NCI-H510A treated with DMSO at 0.1 percent for 48 hours (cell line): ENCODE results near the gene WFDC8.
"Not testable (repeated sequence)": the region's sequence is repeated elsewhere in the genome, so short reads cannot be mapped to it uniquely, and the experiment has no call there.

Source experiments
- DNase-seq: peaks from one replicate; lab custom pipeline; 2025; lab: John Stamatoyannopoulos, UW

WFDC8 gene

DNA sequence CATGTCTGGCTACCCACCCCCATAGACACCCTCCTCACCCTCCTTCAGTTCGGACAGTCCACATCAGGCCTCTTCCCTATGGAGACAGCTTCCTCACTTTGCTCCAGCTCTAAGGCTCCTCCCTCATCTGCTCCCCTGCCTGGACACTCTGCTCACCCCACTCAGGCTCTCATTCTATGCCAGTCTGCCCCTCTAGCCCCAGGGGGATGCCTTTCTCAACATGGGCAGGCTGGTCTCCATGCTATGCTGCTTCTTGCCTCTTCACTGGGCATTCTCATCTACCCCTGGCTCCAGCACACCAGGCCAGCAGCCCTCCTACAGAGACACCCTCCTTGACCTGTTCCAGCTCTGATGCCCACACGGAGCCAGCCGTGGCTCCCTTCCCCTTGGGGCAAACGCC is at the start of gene WFDC8:
WFDC8 (minus strand) TSS at position 101 of the 400 bp plus-strand sequence; CDS start at position 64, 37 bp downstream.
- DNase-seq = no peak

GRCh38 chr20:45626540-45626939 is 47.5 kb upstream of the WFDC8 start:
- DNase-seq = no peak

GRCh38 chr20:45621593-45621992 is 42.5 kb upstream of the WFDC8 start:
- DNase-seq = no peak

- no peak for DNase-seq
Observed at GRCh38 chr20:45617591-45617990, 38.5 kb upstream of the WFDC8 start.

DNA sequence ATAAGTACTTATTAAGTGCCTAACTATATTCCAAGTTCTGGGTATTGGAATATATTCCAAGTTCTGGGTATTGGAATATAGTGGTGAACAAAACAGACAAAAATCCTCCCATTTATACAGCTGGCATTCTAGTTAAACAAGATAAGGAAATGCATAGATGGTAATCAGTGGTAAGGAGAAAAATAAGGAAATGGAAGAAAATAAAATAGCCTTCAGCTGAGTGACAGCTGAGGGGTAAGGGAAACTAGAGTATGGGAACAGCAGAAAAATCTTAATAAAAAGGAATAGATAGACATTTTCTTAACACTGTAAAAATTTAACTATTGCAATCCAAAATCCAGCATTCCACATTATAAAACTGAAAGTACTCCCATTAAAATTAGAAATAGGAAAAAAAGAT is 33.2 kb upstream of the WFDC8 start:
- no peak for DNase-seq

- DNase-seq = peak; percentile 49
Observed at GRCh38 chr20:45611054-45611453, 32.0 kb upstream of the WFDC8 start.

DNA sequence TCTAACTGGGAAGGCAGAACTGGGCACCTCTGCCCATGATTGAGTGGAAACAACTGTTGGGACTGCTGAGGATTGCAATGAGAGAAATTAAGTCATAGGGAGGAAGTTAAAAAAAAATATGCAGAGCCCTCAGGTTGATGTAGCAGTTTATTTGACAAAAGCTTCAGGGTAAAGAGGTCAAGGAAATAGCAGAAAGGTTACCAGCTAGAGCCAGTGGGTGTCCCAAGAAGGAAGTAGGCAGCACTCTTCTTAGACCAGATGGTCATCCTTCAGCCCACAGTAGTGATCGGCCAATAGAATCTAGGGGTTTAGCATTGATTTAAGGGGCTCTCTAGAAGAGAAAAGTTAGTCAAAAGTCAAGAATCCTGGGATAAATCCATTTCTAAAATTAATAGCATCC is 28.7 kb upstream of the WFDC8 start:
- DNase-seq = no peak

GRCh38 chr20:45595235-45595634 is 16.2 kb upstream of the WFDC8 start:
- no peak for DNase-seq

DNA sequence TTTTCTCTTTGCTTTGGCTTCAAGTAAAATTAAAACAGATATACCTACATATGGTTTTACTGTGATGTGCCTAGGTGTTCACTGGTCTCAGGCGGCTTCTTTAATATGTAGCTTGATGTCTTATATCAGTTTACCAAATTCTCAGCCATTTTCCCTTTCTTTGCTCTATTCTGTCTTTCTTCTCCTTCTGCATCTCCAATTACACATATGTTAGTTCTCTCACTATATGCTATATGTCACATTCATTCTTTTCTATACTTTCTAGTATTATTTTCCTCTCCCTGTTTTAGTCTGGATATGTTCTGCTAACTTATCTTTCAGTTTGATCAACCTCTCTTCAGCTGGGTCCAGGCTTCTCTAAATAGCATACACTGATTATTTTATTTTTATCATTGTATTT is 14.4 kb upstream of the WFDC8 start:
- no peak for DNase-seq

DNA sequence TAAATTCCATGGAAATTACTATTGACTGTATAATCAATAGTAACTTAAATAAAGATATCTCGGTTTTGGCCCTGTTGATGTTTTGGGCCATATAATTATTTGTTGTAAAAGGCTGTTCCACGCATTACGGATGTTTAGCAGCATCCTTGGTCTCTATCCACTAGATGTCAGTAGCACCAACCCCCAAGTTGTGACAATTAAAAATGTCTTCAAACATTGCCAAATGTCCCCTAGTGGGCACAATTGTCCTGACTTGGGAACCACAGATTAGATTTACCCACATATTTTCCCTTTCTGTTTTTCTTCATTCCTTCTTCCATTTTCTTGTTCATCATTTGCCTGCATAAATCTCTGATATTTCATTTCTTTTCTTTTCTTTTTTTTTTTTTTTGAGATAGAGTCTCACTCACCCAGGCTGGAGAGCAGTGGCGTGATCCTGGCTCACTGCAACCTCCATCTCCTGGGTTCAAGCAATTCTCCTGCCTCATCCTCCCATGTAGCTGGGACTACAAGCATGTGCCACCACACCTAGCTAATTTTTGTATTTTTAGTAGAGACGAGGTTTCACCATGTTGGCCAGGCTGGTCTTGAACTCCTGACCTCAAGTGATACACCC is 13.6 kb upstream of the WFDC8 start:
- DNase-seq = peak; percentile 52

DNA sequence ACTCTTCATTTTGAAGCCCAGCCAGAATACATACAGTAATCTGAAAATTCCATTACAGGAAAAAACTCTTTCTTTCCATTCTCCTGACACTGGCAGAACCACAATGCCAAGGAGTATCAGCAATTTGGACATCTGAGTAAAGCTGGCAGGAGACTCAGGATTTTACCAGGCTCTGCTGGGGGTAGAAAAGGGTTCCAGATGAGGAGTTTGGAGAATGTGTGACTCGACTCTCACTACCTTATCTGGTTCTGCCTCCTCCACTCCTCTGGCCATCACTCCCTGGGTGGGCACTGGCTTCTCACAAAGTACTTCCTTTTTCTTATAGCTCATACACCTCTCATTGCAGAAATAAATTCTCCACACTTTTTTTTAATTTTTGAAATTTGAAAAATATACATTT is 10.6 kb upstream of the WFDC8 start:
- DNase-seq = no peak

DNA sequence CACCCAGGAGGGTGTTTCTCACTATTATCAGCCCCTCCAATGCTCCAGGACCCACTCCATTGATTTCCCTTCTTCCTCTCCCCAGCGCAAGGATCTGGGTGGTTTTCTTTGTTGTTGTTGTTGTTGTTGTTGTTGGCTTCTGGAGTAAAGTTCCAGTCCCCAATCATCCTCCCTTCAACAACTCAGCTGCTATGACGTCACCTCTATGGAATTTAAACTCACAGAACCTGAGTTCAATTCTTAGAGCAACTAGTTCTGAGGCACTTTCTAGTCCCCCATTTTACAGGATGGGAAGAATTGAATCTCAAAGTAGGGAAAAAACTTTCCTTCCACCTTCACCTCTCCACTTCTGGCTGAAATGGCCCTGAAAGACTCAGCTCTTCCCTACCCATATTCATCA is 9.7 kb upstream of the WFDC8 start:
- DNase-seq = no peak

DNA sequence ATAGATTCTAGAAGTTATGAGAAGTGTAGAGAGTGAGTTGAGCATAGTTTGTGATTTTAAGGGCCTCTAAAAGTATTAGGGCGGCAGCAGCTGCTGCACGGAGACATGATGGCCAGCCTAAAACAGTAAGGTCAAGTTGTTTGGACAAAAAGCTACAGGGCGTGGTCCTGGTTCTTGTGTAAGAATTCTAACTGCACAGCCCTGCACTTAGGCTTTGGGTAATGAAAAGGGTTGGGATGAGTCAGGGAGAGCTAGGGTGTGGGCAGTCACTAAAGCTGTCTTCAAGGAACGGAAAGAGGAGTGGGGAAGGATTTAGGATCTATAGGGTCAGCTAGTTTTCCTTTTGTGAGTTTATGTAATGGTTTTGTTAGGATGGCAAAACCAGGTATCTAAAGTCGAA is 6.9 kb upstream of the WFDC8 start:
- DNase-seq = not testable (repeated sequence)

DNA sequence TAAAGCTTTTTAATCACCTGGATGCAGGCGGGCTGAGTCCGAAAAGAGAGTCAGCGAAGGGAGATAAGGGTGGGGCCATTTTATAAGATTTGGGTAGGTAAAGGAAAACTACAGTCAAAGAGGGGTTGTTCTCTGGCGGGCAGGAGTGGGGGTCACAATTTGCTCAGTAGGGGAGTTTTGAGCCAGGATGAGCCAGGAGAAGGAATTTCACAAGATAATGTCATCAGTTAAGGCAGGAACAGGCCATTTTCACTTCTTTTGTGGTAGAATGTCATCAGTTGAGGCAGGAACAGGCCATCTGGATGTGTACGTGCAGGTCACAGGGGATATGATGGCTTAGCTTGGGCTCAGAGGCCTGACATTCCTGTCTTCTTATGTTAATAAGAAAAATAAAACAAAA is 5.2 kb upstream of the WFDC8 start:
- DNase-seq = not testable (repeated sequence)

- DNase-seq = no peak
Observed at GRCh38 chr20:45583502-45583901, 4.4 kb upstream of the WFDC8 start.

- no peak for DNase-seq
Observed at GRCh38 chr20:45581702-45582101, 2.6 kb upstream of the WFDC8 start.

- DNase-seq = no peak
Observed at GRCh38 chr20:45578231-45578630, 853 bp downstream of the WFDC8 start.

DNA sequence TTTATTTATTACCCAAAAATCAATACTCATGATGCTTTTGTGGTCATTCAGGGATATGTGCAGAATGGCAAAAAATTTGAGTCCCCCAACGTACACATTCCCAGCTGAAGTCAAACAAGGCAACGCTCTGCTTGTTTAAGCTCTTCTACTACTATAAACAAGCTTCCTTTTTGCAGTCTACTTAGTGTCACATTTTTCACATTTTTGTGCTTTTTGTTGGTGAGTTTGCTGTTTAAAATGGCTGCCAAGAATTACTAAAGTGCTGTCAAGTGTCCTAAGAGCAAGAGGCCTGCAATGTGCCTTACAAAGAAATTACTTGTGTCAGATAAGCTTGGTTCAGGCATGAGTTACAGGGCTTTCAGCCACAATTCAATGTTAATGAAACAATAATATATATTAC is 2.1 kb downstream of the WFDC8 start:
- DNase-seq = no peak

DNA sequence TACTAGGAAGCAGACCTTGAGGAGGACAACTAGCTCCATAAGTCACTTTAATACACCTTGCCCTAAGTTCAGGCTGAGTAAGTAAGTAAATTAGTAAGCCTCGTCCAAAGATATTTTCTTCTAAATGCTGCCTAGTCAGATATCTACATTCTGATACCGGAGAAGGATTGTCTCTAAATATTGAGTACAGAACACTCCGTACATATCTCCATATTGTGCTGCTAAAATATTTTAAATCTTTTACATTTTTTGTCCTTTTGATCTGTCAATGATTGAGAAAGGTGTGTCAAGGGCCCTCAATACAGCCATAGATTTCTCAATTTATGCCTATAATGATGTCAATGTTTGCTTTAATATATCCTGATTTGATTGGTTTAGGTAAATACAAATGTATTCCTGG is 3.2 kb downstream of the WFDC8 start:
- no peak for DNase-seq

- DNase-seq = not testable (repeated sequence)
Observed at GRCh38 chr20:45569650-45570049, 9.4 kb downstream of the WFDC8 start.

DNA sequence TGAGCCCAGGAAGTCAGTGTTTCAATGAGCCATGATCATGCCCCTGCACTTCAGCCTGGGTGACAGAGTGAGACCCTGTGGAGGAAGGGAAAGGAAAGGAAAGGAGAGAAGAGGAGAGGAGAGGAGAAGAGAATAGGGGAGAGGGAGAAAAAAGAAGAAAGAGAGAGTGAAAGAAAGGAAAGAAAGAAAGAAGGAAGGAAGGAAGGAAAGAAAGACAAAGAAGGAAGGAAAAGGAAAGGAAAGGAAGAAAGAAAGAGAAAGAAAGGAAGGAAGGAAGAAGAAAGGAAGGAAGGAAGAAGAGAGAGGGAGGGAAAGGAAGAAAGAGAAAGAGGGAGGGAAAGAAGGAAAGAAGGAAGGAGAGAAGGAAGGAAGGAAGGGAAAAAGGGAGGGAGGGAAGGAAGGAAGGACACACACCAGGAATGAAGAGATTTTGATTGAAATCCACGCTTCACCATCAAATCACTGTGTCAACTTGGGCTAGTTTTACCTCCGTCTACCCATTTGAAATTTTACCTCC is 14.3 kb downstream of the WFDC8 start:
- no peak for DNase-seq

- no peak for DNase-seq
Observed at GRCh38 chr20:45555198-45555597, 23.9 kb downstream of the WFDC8 start.

DNA sequence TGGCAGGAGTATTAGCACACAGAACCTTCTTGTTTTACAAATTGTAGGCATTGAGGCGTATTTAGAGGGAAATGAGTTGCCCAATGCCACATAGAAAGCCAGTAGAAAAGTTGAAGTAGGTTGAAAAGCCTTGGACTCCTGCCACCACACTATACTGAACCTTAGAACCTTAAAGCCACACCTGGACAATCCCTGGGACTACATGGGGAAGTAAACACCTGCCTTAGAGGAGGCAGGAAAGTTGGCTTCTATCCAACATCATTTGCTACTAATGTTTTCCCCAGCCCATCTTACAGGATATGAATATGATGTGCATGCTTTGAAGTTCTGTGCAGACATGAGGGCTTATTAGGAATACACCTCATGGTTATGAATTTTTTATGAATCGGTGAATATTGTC is 26.6 kb downstream of the WFDC8 start:
- peak; percentile 69 for DNase-seq

GRCh38 chr20:45550765-45551164 is 28.3 kb downstream of the WFDC8 start:
- DNase-seq = no peak
